Ureter (tissue), 1 donor: ENCODE measurements around the gene PSEN2. TPM values are rescaled to one million over a fixed set of nuclear protein-coding genes. Genes with fewer than 3 reads are reported as not detected.

Source experiments
- DNase-seq: peaks from one replicate; pipeline ENCODE4 v3.0.0-alpha.2; 2020; ENCODE audit warnings: low spot score
- total RNA-seq: library from RNA; stranded (reverse); gene quantifications from one replicate; pipeline ENCODE4 v1.2.4, GENCODE V29; 2023
- donor health status: DM: yes; HTN: yes; CAD: no.

The PSEN2 gene
- total RNA-seq, 1 donor from 2014 or later, result 29.1 TPM

- DNase-seq, result no peak
These were observed 15.9 kb downstream of the PSEN2 start for GRCh38 chr1:226886122-226886901.

- DNase-seq, result no peak
These were observed 16.6 kb downstream of the PSEN2 start for GRCh38 chr1:226887006-226887405.

GRCh38 chr1:226888021-226888420 is 17.6 kb downstream of the PSEN2 start:
- DNase-seq, result no peak

GRCh38 chr1:226888816-226889215 is 18.4 kb downstream of the PSEN2 start:
- no peak for DNase-seq

- no peak for DNase-seq
These were observed 19.4 kb downstream of the PSEN2 start for GRCh38 chr1:226889616-226890330.

- DNase-seq, result no peak
These were observed 20.1 kb downstream of the PSEN2 start for GRCh38 chr1:226890331-226891108.

GRCh38 chr1:226891346-226891745 is 20.9 kb downstream of the PSEN2 start:
- no peak for DNase-seq

GRCh38 chr1:226891846-226892523 is 21.6 kb downstream of the PSEN2 start:
- no peak for DNase-seq

- DNase-seq, result no peak
These were observed 22.1 kb downstream of the PSEN2 start for GRCh38 chr1:226892524-226892875.

GRCh38 chr1:226893936-226894335 is 23.5 kb downstream of the PSEN2 start:
- DNase-seq, result no peak

GRCh38 chr1:226894826-226895225 is 24.4 kb downstream of the PSEN2 start:
- DNase-seq, result no peak

GRCh38 chr1:226895644-226896043 is 25.2 kb downstream of the PSEN2 start:
- DNase-seq, result no peak

- DNase-seq, result no peak
These were observed 27.8 kb downstream of the PSEN2 start for GRCh38 chr1:226898246-226898645.

- no peak for DNase-seq
These were observed 31.0 kb downstream of the PSEN2 start for GRCh38 chr1:226901421-226901820.

GRCh38 chr1:226902601-226903000 is 32.2 kb downstream of the PSEN2 start:
- DNase-seq, result peak; percentile 25

- DNase-seq, result peak; percentile 83
These were observed 33.7 kb downstream of the PSEN2 start for GRCh38 chr1:226903819-226904716.

- DNase-seq, result no peak
These were observed 34.4 kb downstream of the PSEN2 start for GRCh38 chr1:226904772-226905171.

- DNase-seq, result no peak
These were observed 38.0 kb downstream of the PSEN2 start for GRCh38 chr1:226908419-226908818.

GRCh38 chr1:226908913-226909312 is 38.5 kb downstream of the PSEN2 start:
- DNase-seq, result no peak

- DNase-seq, result no peak
These were observed 42.3 kb downstream of the PSEN2 start for GRCh38 chr1:226912587-226913176.

- DNase-seq, result no peak
These were observed 45.2 kb downstream of the PSEN2 start for GRCh38 chr1:226915672-226915995.
